Kidney (tissue), 14 donors: ENCODE results near the gene ALDOA. TPM values are rescaled to one million over a fixed set of nuclear protein-coding genes. Genes with fewer than 3 reads are reported as not detected.

Source experiments
- DNase-seq, 5 donors: peaks; one replicate each; pipeline ENCODE4 v3.0.0-alpha.2; 2013 to 2020
- FAIRE-seq: peaks from 2 replicates; lab custom pipeline; 2012; peaks lifted over from hg19 to GRCh38; lab: Jason Lieb, UNC
- H3K27ac ChIP-seq, 2 donors: one replicate each; pipeline ENCODE4 v1.7.0; 2013; ENCODE audit warnings: low read depth in 2 of 2, low read length in 2 of 2, inconsistent platforms in 1 of 2
- H3K27me3 ChIP-seq: one replicate; pipeline ENCODE4 v1.7.1; 2013; ENCODE audit warnings: low read length, inconsistent platforms; ENCODE audit not compliant: control insufficient read depth, insufficient read depth
- H3K36me3 ChIP-seq, 3 donors: one replicate each; pipeline versions ENCODE4 v1.7.0 to v1.7.1; 2013; ENCODE audit warnings: low read length in 3 of 3, control low read depth in 1 of 3, inconsistent platforms in 1 of 3; ENCODE audit not compliant: insufficient read depth in 3 of 3, control insufficient read depth in 2 of 3
- H3K4me1 ChIP-seq, 3 donors: one replicate each; pipeline versions ENCODE4 v1.7.0 to v1.7.1; 2013; ENCODE audit warnings: low read length in 3 of 3, inconsistent platforms in 1 of 3, low read depth in 1 of 3; ENCODE audit not compliant: control insufficient read depth in 2 of 3, insufficient read depth in 2 of 3
- H3K4me3 ChIP-seq, 3 donors: one replicate each; pipeline versions ENCODE4 v1.7.0 to v1.8.1; 2013; ENCODE audit warnings: low read length in 3 of 3, control low read depth in 1 of 3, inconsistent platforms in 1 of 3
- H3K9ac ChIP-seq, 3 donors: one replicate each; pipeline versions ENCODE4 v1.7.0 to v1.7.1; 2013; ENCODE audit warnings: low read length in 3 of 3, control low read depth in 1 of 3, inconsistent platforms in 1 of 3
- H3K9me3 ChIP-seq, 3 donors: one replicate each; pipeline versions ENCODE4 v1.7.0 to v1.7.1; 2013; ENCODE audit warnings: low read length in 3 of 3, control low read depth in 1 of 3, inconsistent platforms in 1 of 3; ENCODE audit not compliant: control insufficient read depth in 2 of 3, insufficient read depth in 1 of 3
- intact Hi-C: fragments of 100-400 bp; cut with DNase I; formaldehyde crosslinking; loops from one replicate; pipeline ENCODE4 v1.11.1; 2022
- polyA plus RNA-seq: library from polyadenylated mRNA; stranded (reverse); fragments of 350-450 nt; fragmentation: Illumina TruSeq; extraction: RNeasy Lipid Tissue Mini Kit (QIAGEN cat#74804); gene quantifications from one replicate; pipeline ENCODE4 v1.2.3, GENCODE V29; 2014; ENCODE audit warnings: low read depth, low replicate concordance; ENCODE audit not compliant: insufficient read depth
- total RNA-seq: library from RNA; stranded (reverse); fragmentation: NEBNext Ultra II Directional; extraction: Animal tissue kit (Norgen Biotek cat#: 25700); gene quantifications from one replicate; pipeline ENCODE4 v1.2.1, GENCODE V29; 2021
- TF ChIP-seq, protein P1 (sequence below): IDR thresholded peaks from 3 replicates; pipeline ENCODE4 v1.5.1; 2012; ENCODE audit warnings: mild to moderate bottlenecking, moderate library complexity, borderline replicate concordance; ENCODE audit not compliant: insufficient read depth; ENCODE audit errors: extremely low read depth
- donor health status: control.
- donor health status: control.
- donor health status: control.
- donor health status: control.
- donor health status: control.
- donor health status: DM: yes; HTN: yes; CAD: no.
- donor health status: Normal renal cell carcinoma (clear cell type).

The ALDOA gene
- total and polyA plus RNA-seq, 2 donors from 2014 or later = 1,017 to 1,506 TPM

GRCh38 chr16:30110661-30111060 lies 45.1 kb downstream of the ALDOA start:
- Histone ChIP-seq H3K27ac (no peak overlapping the region), H3K4me1 (peaks cover 0 to 9% (median 0%) of the 10 kb centered on the region in 3 donors), H3K27me3 (no peaks in the 10 kb centered on the region), H3K9ac (no peak overlapping the region), H3K4me3 (no peak overlapping the region), H3K36me3 (peaks cover 0 to 5% (median 0%) of the 10 kb centered on the region in 3 donors), H3K9me3 (no peaks in the 10 kb centered on the region)
- FAIRE-seq = no peak
- TF ChIP-seq, protein P1, sequence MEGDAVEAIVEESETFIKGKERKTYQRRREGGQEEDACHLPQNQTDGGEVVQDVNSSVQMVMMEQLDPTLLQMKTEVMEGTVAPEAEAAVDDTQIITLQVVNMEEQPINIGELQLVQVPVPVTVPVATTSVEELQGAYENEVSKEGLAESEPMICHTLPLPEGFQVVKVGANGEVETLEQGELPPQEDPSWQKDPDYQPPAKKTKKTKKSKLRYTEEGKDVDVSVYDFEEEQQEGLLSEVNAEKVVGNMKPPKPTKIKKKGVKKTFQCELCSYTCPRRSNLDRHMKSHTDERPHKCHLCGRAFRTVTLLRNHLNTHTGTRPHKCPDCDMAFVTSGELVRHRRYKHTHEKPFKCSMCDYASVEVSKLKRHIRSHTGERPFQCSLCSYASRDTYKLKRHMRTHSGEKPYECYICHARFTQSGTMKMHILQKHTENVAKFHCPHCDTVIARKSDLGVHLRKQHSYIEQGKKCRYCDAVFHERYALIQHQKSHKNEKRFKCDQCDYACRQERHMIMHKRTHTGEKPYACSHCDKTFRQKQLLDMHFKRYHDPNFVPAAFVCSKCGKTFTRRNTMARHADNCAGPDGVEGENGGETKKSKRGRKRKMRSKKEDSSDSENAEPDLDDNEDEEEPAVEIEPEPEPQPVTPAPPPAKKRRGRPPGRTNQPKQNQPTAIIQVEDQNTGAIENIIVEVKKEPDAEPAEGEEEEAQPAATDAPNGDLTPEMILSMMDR = no peak
- intact Hi-C loops = no loop called here
- DNase-seq = peak in 1 of 5 donors; percentile 44

DNA sequence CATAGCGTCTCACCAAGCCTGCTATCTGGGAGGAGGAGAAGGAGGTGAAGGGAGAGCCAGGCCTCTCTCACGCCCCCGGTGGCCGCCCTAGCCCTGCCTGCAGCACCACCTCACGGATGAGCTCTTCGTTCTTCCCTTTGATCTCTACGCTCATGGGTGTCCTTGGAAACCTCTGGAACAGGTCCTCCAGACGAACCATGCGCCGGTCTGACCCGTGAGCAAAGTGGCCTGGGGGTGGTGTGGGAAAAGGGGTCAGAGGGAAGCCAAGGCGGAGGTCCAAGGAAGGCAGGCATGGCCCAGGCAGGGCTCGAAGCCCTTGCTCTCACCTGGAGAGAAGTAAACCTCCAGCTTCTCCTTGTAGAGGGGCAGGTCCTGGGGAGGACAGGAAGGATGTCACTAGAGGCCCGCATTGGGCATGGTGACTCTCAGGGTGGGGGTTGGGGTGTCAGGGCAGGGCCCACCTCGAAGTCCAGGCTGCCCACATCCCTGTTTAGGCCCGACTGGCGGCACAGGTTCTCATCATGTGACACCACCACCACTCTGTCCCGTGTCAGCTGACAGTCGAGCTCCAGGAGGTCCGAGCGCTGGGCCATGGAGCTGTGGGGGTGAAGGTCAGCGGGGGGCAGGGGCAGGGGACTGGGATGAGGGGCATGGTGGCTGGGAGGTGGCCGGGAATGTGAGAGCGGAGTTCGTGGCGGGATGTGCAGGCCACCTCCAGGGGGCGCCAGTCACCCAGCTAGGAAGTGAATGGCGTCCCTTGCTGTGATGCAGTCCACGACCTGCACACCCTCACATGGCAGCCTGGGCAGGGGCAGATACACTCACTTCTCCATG lies 46.9 kb downstream of the ALDOA start:
- peaks cover 2 to 12% (median 5%) of the 10 kb centered on the region in 3 donors for H3K36me3 ChIP-seq
- H3K9ac ChIP-seq = no peak overlapping the region
- FAIRE-seq = no peak
- H3K9me3 ChIP-seq = no peaks in the 10 kb centered on the region
- peak overlapping the region in 1 of 2 donors; percentile 43 for H3K27ac ChIP-seq
- H3K4me1 ChIP-seq = peaks cover 0 to 9% (median 0%) of the 10 kb centered on the region in 3 donors
- TF ChIP-seq, protein P1 = peak; percentile 66
- H3K27me3 ChIP-seq = no peaks in the 10 kb centered on the region
- peak; percentile 34 to 78 (median 52) for DNase-seq
- no peak overlapping the region for H3K4me3 ChIP-seq
- intact Hi-C loops = no loop called here

DNA sequence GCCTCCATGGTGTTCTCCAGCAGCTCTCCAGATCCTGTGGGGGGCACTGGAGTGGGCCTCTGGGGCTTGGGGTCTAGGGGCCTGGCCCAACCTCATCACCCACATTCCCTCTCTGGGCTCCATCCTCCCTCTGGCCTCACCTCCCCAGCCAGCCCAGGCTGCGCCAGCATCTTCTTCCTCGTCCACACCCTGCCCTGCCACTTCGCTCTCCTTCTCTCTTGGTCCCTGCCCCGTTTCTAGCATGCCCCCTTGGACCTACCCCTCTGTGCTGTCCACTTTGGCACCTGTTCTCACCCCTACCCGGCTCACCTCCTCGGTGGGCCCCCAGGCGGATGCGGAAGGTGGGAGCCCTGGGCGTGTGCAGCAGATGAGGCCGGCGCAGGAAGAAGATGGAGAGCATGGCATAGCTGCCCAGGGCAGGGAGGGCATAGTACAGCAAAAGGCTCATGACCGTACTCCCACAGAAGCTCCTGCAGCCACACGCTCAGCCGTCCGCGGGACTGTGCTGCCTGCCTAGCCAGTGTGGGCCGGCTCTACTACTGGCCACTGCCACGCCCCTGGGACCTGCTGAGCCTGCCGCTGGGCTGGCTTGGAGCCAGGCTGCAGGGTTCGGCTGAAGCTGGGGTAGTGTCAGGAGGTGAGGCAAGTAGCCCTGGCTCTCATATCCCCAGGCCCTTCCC lies 47.6 kb downstream of the ALDOA start, which contains the start of gene GDPD3:
TSS of gene GDPD3 (minus strand) at position 507 of the 680 bp plus-strand sequence. CDS start at position 448, 59 bp downstream.
- Histone ChIP-seq H3K9ac (no peak within 1 kb of the TSS), H3K27me3 (no peaks in the 10 kb centered on the region), H3K4me3 (no peak within 1 kb of the TSS), H3K36me3 (peaks cover 4 to 16% (median 12%) of the 10 kb centered on the region in 3 donors), H3K9me3 (no peaks in the 10 kb centered on the region), H3K4me1 (peaks cover 0 to 9% (median 0%) of the 10 kb centered on the region in 3 donors), H3K27ac (peak within 1 kb of the TSS; percentile 43 to 45)
- peak in 2 of 5 donors; percentile 45 to 85 for DNase-seq
- FAIRE-seq = no peak
- intact Hi-C loops = no loop called here
- TF ChIP-seq, protein P1 = no peak
